HepG2 (cell line): ENCODE data around the gene RBCK1. TPM values are rescaled to one million over a fixed set of nuclear protein-coding genes. Genes with fewer than 3 reads are reported as not detected.

Source experiments
- ATF5 ChIP-seq: sonication (generic); formaldehyde crosslinking; IDR thresholded peaks from 2 replicates; pipeline ENCODE4 v1.4.0; 2020; ENCODE audit warnings: mild to moderate bottlenecking, low read depth, missing genetic modification reagents
- CTCF ChIP-seq: sonication (generic); formaldehyde crosslinking; IDR thresholded peaks from 2 replicates; pipeline ENCODE4 v1.5.0; 2020; ENCODE audit warnings: mild to moderate bottlenecking, missing genetic modification reagents, moderate library complexity
- HNRNPLL ChIP-seq: fragments of 200-400 bp; formaldehyde crosslinking; IDR thresholded peaks from 2 replicates; pipeline ENCODE4 v1.6.1; 2017; ENCODE audit warnings: mild to moderate bottlenecking, low read depth, low read length; ENCODE audit not compliant: poor library complexity, severe bottlenecking
- MTF2 ChIP-seq: sonication (generic); formaldehyde crosslinking; IDR thresholded peaks from 2 replicates; pipeline ENCODE4 v1.5.0; 2020; ENCODE audit warnings: missing genetic modification reagents, borderline replicate concordance
- RNF219 ChIP-seq: sonication (generic); formaldehyde crosslinking; IDR thresholded peaks from 2 replicates; pipeline ENCODE4 v1.5.0; 2020; ENCODE audit warnings: mild to moderate bottlenecking, missing genetic modification reagents
- TRIM24 ChIP-seq: sonication (generic); formaldehyde crosslinking; IDR thresholded peaks from 2 replicates; pipeline ENCODE4 v1.8.0; 2022; ENCODE audit warnings: mild to moderate bottlenecking, missing genetic modification reagents
- ZBTB4 ChIP-seq: sonication (generic); formaldehyde crosslinking; IDR thresholded peaks from 2 replicates; pipeline ENCODE4 v1.4.0; 2020; ENCODE audit warnings: missing genetic modification reagents, mild to moderate bottlenecking, borderline replicate concordance
- ZNF550 ChIP-seq: sonication (generic); formaldehyde crosslinking; IDR thresholded peaks from 2 replicates; pipeline ENCODE4 v1.4.0; 2020; ENCODE audit warnings: mild to moderate bottlenecking, missing genetic modification reagents, borderline replicate concordance
- ZNF687 ChIP-seq: sonication (generic); formaldehyde crosslinking; IDR thresholded peaks from 2 replicates; pipeline ENCODE4 v1.5.1; 2020; ENCODE audit warnings: mild to moderate bottlenecking, missing genetic modification reagents, moderate library complexity
- ZNF879 ChIP-seq: sonication (generic); formaldehyde crosslinking; IDR thresholded peaks from 2 replicates; pipeline ENCODE4 v1.8.1; 2023; ENCODE audit warnings: missing genetic modification reagents
- ZSCAN5A ChIP-seq: sonication (generic); formaldehyde crosslinking; IDR thresholded peaks from 2 replicates; pipeline ENCODE4 v1.8.0; 2022; ENCODE audit warnings: mild to moderate bottlenecking, missing genetic modification reagents, borderline replicate concordance
- polyA plus RNA-seq, 8 experiments: library from polyadenylated mRNA; depleted of rRNA in 3 of 8; stranded (reverse) in 7 of 8; unstranded in 1 of 8; fragments of >200 nt; fragmentation: Illumina TruSeq in 4 of 8; extraction: Trizol in 4 of 8; gene quantifications; 2 replicates each; pipeline versions ENCODE4 v1.2.1 to v1.2.3, GENCODE V29; 2011 to 2016; ENCODE audit warnings: low read depth in 4 of 8, missing spikeins in 1 of 8, mixed read lengths in 1 of 8; ENCODE audit not compliant: insufficient read depth in 1 of 8
- total RNA-seq, 5 experiments: library from RNA; depleted of rRNA; stranded (reverse); fragments of >200 nt; fragmentation: Illumina TruSeq; extraction: Trizol; gene quantifications; 2 replicates each; pipeline ENCODE4 v1.2.3, GENCODE V29; 2016; ENCODE audit warnings: low read depth in 1 of 5

RBCK1 gene
- total and polyA plus RNA-seq, 2 of the 13 experiments (the other 11 are each of a cell fraction or from before 2014, with no cell fraction given): 149 to 215 TPM

- TF ChIP-seq ZNF879 (CRISPR knock-in tag): no peak; the same call in 1 of the 2 replicates
- 0 out of 2 replicates have a peak, but pooled peaks have one; percentile 67 for TF ChIP-seq ZSCAN5A
- no peak for TF ChIP-seq MTF2 (CRISPR knock-in tag)
- TF ChIP-seq ZNF687 (CRISPR knock-in tag): peak; percentile 71
- TF ChIP-seq ZNF550: no peak
- no peak for TF ChIP-seq ZBTB4
- TF ChIP-seq HNRNPLL: peak; percentile 100
- no peak for TF ChIP-seq TRIM24 (CRISPR knock-in tag)
- peak; percentile 74 for TF ChIP-seq CTCF (CRISPR knock-in tag)
- TF ChIP-seq ATF5: no peak
- TF ChIP-seq RNF219 (CRISPR knock-in tag): no peak
Observed at GRCh38 chr20:462199-462991, 54.3 kb downstream of the RBCK1 start, which contains the start of gene TBC1D20 (continued).
